GM10248 (cell line): ENCODE data around the gene IGDCC3.
"Not testable (repeated sequence)": the region's sequence is repeated elsewhere in the genome, so short reads cannot be mapped to it uniquely, and the experiment has no call there.

Source experiments
- CTCF ChIA-PET: fragments of 300-600 bp; sonication (Branson Sonifier 250); formaldehyde crosslinking; extraction: SDS; loops from one replicate; lab custom pipeline; 2021; ENCODE audit warnings: antibody characterized with exemption; lab: Yijun Ruan, JAX
- POLR2A ChIA-PET: fragments of 350-650 bp; sonication (Branson Sonifier 250); formaldehyde crosslinking; extraction: SDS; loops from one replicate; lab custom pipeline; 2020; ENCODE audit warnings: antibody characterized with exemption; lab: Yijun Ruan, JAX
- DNase-seq: peaks from one replicate; pipeline ENCODE4 v3.0.0; 2012; ENCODE audit errors: extremely low spot score
- CTCF ChIP-seq: IDR thresholded peaks from 2 replicates; pipeline ENCODE4 v1.5.1; 2012; ENCODE audit warnings: mild to moderate bottlenecking, low read depth; ENCODE audit errors: extremely low read depth, missing control alignments, control extremely low read depth

IGDCC3 gene

DNA sequence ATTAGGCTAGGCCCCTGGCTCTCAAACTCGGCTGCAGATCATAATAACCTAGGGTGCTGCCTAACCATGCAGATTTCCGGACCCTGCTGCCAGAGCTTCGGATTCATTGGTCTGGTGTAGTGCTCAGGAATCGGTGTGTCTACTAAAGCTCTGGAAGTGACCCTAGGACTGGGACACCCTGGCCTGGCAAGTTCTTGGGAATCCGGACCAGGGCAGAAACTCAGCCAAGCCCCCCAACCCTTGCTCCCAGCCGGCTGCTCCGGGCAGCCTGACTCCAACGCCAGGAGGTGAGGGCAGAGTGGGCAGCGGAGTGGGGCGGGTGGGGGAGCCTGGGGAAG, 23.0 kb downstream of the IGDCC3 start:
- ChIA-PET CTCF (interaction anchor here (1.4 kb wide), 1 partner anchor 35 kb away, joined by 3 read pairs; no protein-coding TSS in a partner anchor), POLR2A (no interaction called here)
- TF ChIP-seq CTCF = no peak
- DNase-seq = no peak

- CTCF ChIA-PET = interaction anchor here (1.0 kb wide), 1 partner anchor 42 kb away, joined by 3 read pairs; no protein-coding TSS in a partner anchor
- not testable (repeated sequence) for DNase-seq
Measured at GRCh38 chr15:65351972-65352371, 25.8 kb downstream of the IGDCC3 start.

GRCh38 chr15:65349338-65349737, 28.5 kb downstream of the IGDCC3 start:
- ChIA-PET POLR2A (no interaction called here), CTCF (interaction anchor here (0.9 to 2.4 kb wide), 2 partner anchors 11 to 36 kb away, joined by 3 to 13 read pairs; no protein-coding TSS in a partner anchor)
- DNase-seq = no peak
- no peak for TF ChIP-seq CTCF

More at GRCh38 chr15:65351972-65352371, 25.8 kb downstream of the IGDCC3 start:
- POLR2A ChIA-PET = not testable (repeated sequence)

DNA sequence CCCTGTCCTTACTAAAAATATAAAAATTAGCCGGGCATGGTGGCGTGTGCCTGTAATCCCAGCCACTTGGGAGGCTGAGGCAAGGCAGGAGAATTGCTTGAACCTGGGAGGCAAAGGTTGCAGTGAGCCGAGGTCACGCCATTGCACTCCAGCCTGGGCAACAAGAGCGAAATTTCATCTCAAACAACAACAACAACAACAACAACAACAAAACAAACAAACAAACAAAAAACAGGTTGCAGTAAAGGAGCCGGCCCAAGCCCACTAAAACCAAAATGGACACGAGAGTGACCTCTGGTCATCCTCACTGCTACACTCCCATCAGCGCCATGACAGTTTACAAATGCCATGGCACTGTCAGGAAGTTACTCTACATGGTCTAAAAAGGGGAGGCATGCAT, 30.0 kb downstream of the IGDCC3 start:
- CTCF ChIA-PET = interaction anchor here (2.4 kb wide), 1 partner anchor 38 kb away, joined by 13 read pairs; no protein-coding TSS in a partner anchor

GRCh38 chr15:65346856-65347598, 30.8 kb downstream of the IGDCC3 start:
- ChIA-PET CTCF (interaction anchor here (1.6 kb wide), 1 partner anchor 38 kb away, joined by 5 read pairs; no protein-coding TSS in a partner anchor), POLR2A (no interaction called here)
- TF ChIP-seq CTCF = no peak
- no peak for DNase-seq

More for the DNA sequence above, 30.0 kb downstream of the IGDCC3 start:
- DNase-seq, POLR2A ChIA-PET: not testable (repeated sequence)

DNA sequence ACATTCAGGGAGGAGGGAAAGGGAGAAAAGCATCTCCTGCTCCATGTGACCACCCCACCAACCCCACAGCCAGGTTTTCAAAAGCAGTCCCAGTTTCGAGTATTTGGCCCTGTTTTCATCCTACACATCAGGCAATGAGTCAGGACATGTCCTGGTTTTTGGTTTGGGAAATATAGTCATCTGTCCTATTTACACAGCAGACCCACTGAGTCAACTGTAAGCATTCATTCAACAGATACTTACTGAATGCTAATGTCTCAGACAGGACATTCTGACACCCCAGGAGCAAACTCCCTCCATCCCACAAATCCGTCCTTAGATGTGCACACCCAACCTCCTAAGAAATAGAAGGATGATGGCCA, 32.9 kb downstream of the IGDCC3 start:
- ChIA-PET POLR2A (no interaction called here), CTCF (no interaction called here)
- TF ChIP-seq CTCF = no peak
- DNase-seq = no peak

GRCh38 chr15:65344214-65344913, 33.4 kb downstream of the IGDCC3 start:
- no peak for DNase-seq
- ChIA-PET POLR2A (no interaction called here), CTCF (no interaction called here)
- no peak for TF ChIP-seq CTCF
